HG02852 (cell line): ENCODE data around the gene PDE7B.

ENCODE experiments used
- ATAC-seq: cut with Tn5 transposase; IDR thresholded peaks from one replicate; pipeline ENCODE4 v1.9.1; 2021; ENCODE audit warnings: mild to moderate bottlenecking, moderate library complexity; ENCODE audit not compliant: unreplicated experiment

PDE7B gene

DNA sequence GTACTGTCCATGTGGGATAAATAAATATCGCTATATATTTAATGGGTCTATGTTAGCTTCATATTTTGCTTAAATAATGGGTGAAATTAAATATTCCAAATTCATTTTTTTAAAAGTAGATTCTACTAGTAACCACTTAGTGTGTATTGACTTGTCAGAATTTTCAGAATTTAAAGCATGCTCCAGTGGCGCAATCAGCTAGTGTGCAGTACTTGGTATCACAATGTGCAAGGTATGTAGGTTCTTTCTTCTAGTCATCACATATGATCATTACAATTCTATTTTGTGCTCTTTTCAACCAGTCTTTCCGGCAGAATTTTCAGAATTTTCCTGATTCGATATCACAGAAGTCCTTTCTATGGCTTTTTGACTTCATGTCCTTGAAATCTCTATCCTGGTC is 32.6 kb downstream of the PDE7B start:
- ATAC-seq: no peak

- ATAC-seq: no peak
These were observed 35.6 kb downstream of the PDE7B start for GRCh38 chr6:135887069-135887468.

DNA sequence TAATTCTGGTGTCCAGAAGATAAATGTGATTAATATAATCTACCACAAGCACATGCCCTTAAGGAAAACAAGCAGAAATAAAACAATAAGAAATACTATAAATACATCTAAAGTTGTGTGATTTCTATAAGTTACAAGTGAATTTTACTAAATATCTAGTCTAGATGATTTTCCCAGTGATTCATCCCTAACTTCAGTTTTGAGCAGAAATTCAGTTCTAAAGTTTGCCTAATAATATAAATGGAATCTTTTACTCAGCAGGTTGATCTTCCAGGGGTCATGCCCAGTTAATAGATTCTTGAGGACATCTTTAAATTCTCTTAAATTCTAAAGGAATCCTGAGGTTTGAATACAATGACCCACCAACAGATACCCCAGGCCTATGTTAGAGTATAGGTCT is 37.3 kb downstream of the PDE7B start:
- no peak for ATAC-seq

- ATAC-seq: no peak
These were observed 39.4 kb downstream of the PDE7B start for GRCh38 chr6:135890876-135891275.

DNA sequence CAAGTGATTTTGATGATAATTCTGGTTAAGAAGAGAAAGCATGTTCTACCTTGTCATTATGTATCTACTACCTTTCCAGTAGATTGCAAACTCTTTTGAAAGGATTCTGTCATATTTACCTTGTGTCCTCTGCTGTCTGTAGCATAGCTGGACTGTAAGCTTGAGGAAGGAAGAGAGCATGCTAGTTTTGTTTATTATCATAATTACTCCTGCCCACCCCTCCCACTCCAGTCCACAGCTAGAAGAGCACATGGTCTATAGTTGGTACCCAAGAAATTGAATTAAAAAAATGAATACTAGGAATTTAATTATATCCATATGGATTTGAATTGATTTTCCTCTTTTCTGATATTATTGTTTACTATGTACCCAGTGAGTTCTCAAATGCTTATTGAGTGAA is 40.2 kb downstream of the PDE7B start:
- ATAC-seq: no peak

- no peak for ATAC-seq
These were observed 43.9 kb downstream of the PDE7B start for GRCh38 chr6:135895231-135895911.

GRCh38 chr6:135897087-135897486 is 45.6 kb downstream of the PDE7B start:
- ATAC-seq: no peak

- ATAC-seq: no peak
These were observed 50.4 kb downstream of the PDE7B start for GRCh38 chr6:135901774-135902524.

DNA sequence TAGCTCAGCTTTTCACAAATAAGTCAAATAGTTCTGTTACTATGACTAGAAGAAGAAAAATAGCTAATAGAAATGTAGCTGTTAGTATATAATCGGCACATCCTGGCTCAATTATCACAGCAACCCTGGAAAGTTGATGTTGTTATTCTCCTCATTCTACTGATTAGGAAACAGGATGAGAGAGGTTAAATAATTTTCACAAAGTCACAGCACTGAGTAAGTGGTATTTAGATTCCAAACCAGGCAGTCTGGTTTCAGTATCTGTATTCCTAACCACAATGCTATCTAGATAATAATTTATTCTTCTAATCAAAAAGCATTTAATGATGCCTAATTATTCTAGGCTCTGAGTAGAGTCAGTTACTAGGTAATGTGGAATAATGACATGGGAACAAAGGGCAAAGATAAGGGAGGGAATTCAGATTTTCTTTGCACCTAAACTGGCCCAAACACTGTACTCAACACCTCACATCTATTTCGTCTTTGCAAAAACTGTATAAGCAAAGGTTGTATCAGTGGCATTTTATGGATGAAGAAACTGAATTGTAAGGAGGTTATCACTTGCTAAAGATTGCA is 51.3 kb downstream of the PDE7B start:
- no peak for ATAC-seq

GRCh38 chr6:135904666-135905065 is 53.2 kb downstream of the PDE7B start:
- ATAC-seq: no peak

DNA sequence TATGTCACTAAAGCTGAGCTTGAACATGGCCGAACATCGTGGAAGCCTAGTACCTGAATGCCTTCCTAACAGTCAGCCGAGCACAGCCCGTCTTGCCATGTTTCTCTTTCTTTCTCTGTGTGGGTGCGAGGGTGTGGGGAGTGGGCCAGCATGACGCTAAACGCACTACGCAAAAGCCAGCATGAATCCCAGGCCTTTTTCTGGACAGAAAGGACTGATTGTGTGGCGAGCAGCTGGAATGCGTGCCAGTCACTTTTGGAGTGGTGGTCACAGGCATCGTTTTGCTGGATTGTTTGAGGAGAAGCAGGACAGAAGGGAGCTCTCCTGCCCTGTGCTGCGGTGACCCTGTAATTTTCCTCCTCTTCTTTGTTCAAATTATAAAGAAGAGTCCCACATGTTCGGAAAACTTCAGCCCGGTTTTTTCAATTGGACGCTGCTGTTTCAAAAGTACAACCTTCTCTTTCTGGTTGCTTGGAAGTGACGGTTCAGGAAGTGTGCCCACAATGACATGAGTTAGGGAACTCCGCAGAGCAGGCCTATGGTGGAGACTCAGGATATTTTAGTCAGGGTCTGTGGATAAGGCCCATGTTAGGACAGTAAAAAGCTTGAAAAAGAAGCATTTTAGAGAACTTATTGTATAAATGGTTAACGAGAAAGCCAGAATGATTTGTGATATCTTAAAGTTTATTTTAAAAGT is 54.3 kb downstream of the PDE7B start:
- no peak for ATAC-seq

GRCh38 chr6:135906542-135906941 is 55.0 kb downstream of the PDE7B start:
- no peak for ATAC-seq

DNA sequence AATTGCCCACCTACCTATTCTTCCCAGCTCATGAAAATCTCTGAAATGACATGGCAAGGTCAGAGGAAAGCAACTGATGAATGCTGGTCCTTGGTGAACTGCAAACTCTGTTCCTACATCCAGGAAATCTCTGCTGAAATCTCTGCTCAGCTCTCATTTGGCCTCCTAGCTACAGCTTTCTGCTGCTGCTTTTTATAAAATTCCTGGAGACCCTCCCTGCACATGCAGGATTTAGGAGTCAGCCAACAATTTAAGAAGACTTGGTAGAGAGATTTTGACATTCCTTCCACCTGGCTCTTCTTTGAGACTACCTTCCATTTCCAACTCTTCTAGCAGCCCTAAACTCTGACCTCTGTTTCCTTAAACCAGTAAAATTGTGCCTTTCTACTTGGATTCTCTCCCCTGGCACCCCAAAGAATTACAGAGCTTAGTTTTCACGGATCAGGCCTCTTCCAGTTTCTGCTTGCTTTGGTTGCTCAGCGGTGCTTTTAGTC is 55.5 kb downstream of the PDE7B start:
- no peak for ATAC-seq

DNA sequence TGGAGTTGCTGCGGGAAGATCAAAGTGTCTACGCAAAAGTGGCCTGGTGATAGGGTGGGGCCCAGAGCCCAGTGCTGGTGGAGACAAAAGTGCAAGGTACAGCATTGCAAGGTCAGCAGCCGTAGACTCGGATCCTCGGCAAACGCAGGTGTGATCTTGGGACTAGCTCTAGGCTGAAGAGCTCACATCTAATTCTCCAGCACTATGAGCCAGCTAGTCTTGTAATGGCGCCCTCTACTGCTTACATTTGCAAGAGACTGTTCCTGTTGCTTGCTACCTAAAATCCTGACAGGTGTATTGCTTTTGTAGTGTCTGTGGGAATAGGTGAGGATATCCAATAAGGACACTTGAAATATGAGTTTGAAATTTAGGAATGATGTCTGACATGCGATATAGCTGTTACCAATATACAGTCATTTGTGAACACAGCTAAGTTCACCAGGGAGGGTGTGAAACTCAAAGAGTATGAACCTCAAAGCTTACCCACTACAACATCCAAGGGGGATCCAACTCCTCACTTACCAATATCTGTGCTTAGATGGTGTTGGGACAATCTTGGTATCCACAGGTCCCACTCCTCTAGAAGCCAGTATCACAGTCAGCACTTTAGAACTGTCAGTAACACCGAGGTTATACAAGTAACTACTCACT is 58.4 kb downstream of the PDE7B start:
- peak; percentile 85 for ATAC-seq

DNA sequence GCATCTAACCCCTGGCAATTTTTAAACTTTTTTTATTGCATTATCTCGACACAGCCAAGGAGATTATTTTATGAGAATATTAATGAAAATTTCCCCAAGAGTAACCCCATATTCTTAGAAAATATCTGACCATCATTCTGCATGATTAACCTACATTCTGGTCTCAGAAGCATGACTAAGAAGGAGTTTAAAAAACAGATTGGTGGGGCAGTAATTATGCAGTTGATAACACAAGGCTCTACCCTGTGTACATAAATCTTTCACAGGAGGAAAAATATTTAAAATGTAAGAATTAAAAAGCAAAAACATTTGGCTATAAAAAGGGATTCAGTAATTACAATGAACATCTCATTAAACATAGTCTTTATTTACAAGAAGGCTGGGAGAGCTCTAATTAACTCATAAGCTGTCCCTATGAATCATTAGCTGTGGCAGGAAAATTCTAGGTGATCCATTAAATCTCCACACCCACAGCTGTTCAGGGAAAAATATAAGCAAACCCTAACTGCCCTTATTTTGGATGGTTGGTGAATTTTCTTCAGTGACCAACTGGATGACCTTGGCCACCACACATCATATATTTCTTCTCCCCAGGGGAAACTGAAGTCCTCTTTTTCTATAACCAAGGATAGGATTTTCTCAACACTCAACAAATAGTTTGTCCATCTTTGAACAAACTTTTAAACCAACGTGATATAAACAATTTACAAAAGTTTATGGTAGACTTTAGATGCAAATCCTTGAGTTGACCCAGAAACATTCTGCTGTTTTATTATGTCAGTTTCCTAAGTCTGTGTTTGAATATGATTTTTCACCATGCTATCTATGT is 59.5 kb downstream of the PDE7B start:
- ATAC-seq: no peak

GRCh38 chr6:135913785-135914184 is 62.3 kb downstream of the PDE7B start:
- no peak for ATAC-seq

- ATAC-seq: no peak
These were observed 67.5 kb downstream of the PDE7B start for GRCh38 chr6:135919026-135919425.

DNA sequence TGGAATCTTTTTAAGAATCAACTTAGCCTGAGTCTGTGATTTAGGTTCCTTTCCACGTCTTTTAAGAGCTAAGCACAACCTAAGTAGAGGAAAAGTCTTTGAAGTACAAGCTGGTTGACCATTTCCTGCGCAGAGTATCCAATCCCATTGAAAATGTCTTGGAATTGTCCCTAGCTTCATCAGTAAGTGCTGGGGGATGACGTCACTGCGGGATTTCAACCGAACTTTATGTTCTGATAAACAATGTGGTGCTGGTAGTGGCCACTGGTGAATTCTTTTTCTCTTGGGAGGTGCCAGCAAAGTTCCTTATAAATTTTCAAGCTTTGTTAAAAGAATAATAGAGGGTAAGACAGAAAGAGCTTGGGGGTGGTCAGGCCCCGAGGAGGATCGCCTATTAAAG is 69.2 kb downstream of the PDE7B start:
- ATAC-seq: no peak

GRCh38 chr6:135921188-135921587 is 69.7 kb downstream of the PDE7B start:
- no peak for ATAC-seq

GRCh38 chr6:135922174-135922573 is 70.7 kb downstream of the PDE7B start:
- no peak for ATAC-seq
